Stimulated activated CD8-positive, alpha-beta memory T cell treated with anti-CD3 and anti-CD28 coated beads, Interleukin-2, amount 100 ng/mL, for 1 hour (primary cell): Measurements from ENCODE around the gene NSUN6.

Experiments used
- DNase-seq, 2 donors: peaks; one replicate each; pipeline ENCODE4 v3.0.0-alpha.2; 2020; ENCODE audit warnings: low read depth in 2 of 2

NSUN6 gene

DNA sequence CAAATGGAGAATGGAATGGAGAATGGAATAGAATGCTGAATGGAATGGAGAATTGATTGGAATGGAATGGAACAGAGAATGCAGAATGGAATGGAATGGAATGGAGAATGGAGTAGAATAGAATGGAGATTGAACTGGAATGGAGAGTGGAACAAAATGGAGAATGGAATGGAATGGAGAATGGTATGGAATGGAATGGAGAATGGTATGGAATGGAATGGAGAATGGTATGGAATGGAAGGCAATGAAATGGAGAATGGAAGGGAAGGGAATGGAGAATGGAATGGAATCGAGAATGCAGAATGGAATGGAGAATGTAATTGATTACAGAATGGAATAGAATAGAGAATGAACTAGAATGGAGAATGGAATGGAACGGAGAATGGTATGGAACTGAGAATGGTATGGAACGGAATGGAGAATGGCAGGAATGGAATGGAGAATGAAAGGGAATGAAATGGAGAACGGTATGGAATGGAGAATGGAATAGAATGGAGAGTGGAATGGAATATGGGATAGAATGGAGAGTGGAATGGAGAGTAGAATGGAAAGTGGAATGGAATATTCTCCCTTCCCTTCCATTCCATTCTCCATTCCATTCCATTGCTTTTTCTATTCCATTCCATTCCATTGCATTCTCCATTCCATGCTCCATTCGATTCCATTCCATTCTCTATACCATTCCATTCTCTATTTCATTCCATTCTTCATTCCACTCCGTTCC is 88.2 kb downstream of the NSUN6 start:
- no peak for DNase-seq

DNA sequence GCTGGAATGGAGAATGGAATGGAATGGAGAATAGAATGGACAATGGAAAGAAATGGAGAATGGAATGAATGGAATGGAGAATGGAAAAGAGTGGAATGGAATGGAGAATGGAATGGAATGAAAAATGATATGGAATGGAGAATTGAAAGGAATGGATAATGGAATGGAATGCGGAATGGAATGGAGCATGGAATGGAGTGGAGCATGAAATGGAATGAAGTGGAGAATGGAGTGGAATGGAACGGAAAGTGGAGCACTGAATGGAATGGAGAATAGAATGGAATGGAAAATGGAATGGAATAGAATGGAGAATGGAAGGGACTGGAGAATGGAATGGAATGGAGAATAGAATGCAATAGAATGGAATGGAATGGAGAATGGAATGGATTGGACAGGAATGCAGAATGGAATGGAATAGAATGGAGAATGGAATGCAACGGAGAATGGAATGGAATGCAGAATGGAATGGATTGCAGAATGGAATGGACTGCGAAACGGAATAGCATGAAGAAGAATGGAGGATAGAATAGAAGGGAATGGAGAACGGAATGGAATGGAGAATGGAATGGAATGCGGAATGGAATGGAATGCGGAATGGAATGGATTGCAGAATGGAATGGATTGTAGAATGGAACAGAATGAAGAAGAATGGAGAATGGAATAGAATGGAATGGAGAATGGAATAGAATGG is 89.4 kb downstream of the NSUN6 start:
- DNase-seq, result no peak

DNA sequence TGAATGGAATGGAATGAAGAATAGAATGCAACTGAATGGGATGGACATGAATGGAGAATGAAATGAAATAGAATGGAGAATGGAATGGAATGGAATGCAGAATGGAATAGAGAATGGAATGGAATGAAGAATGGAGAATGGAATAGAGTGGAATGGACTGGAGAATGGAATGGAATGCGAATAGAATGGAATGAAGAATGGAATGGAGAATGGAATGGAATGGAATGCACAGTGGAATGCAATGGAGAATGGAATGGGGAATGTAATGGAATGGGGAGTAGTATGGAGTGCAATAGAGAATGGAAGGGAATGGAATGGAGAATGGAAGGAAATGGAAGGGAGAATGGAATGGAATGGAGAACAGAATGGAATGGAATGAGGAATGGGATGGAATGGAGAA is 93.4 kb downstream of the NSUN6 start:
- DNase-seq, result no peak

DNA sequence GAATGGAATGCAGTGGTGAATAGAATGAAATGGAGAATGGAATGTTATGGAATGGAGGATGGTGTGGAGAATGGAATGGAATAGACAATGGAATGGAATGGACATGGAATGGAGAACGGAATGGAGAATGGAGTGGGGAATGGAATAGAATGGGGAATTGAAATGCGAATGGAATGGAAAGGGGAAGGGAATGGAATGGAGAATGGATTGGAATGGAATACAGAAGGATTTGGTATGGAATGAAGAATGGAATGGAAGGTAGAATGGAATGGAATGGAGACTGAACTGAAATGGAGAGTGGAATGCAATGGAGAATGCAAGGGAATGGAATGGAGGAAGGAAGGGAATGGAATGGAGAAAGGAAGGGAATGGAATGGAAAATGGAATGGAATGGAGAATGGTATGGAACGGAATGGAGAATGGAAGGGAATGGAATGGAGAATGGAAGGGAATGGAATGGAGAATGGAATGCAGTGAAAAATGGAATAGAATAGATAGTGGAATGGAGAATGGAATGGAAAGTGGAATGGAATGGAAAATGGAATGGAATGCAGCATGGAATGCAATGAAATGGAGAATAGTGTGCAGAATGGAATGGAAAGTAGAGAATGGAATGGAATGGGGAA is 94.8 kb downstream of the NSUN6 start:
- no peak for DNase-seq

DNA sequence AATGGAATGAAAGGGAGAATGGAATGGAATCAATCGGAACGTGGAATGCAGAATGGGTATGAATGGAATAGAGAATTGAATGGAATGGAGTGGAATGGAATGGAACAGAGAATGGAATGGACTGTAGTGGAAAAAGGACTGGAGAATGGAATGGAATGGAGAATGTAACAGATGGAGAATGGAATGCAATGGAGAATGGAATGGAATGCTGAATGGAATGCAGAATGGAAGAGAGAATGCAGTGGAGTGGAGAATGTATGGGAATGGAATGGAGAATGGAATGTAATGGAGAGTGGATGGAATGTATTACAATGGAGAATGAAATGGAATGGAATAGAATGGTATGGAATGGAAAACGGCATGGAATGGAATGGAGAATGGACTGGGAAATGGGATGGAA is 96.9 kb downstream of the NSUN6 start:
- DNase-seq, result no peak

DNA sequence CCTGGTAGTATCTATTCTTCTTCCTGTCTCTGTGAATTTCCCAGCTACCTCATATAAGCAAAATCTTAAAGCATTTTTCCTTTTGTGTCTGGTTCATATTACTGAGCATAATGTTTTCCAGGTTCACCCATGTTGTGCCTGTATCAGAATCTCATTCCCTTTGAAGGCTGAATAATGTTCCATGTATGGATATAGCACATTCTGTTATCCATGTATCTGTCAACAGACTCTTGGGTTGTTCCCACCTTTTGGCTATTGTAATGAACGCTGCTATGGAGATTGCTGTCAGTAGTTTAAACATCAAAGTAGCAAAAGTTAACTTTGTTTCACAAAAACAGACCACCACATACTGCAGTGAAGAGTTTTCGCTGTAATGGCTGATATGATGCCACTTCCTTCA is 99.9 kb downstream of the NSUN6 start:
- DNase-seq, result no peak

DNA sequence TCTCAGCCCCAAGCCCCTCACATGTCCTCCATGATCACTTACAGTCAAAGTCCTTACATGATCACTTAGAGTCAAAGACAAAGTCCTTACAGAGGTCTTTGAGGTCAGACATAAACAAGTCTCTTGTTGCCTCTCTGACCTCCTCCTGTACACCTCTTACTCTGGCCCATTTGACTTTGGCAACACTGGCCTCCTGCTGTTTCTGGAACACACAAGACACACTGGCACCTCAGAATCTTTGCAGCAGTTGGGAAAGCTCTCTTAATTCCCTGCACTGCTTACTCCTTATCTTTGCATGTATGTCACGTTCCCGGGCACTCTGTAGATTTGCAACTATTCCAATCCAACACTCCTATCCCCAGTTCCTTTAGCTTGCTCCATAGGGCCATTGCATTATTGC is 102.3 kb downstream of the NSUN6 start:
- DNase-seq, result no peak

DNA sequence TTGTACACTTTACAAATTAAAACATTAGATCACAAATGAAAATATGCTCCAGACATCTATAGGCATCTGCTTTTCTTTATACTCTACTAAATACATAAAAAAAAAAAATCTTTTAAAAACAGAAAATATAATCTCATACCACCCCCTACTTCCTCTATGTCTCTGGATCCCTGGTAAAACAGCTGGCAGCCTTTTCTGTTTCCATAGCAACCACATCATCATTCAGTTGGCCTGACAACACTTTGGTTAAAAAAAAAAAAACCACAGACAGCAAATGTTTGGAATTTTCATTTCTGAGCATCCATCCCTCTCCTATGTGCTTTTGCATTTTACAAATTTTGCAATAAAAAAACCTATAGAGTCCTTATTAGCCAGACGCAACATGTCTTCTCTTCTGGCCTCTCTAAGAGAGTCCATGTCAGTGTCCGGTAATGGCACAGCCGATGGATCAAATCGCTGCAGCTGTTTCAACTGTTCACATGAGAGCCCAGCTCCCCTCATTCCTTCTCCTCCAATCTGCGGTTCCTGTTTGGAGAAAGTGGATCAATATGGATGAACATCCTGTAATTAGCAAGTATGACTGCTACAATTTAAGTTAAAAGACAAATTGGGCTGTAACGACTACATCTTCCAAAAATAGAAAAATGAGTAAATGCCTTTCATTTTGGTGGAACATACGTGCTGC is 105.6 kb downstream of the NSUN6 start:
- no peak for DNase-seq

DNA sequence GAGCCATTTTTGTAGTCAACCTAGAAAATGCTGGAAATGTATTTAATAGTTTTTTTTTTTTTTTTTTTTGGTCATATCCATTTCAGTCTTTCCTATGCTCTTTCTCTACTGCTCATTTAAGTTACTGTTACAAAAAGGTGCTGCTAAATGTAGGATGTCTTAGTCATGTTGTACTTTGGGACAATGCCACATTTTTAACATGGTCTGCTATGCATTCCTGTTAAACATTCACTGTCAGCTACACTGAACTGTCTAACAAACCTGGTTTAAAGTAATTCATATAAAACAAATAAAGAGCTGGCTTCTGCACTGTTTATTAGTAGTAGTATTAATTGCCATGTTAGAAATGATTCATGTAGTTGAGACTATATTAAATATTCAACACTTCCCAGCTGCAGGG is 108.6 kb downstream of the NSUN6 start:
- no peak for DNase-seq

DNA sequence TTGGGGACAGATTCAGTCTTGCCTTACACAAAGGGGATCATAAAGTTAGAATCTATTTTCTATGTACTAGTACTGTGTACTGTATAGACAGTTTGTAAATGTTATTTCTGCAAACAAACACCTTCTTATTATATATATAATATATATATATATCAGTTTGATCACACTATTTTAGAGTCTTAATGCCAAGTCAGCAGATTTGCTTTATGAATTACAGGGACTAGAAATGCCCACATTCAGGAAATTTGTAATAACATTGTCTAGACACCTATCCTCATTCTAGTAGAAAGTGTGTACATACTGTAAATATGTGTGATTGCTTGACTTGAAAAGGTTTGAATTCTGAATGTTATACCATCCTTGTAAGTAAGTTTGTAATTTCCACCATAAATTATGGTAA is 111.2 kb downstream of the NSUN6 start:
- no peak for DNase-seq

DNA sequence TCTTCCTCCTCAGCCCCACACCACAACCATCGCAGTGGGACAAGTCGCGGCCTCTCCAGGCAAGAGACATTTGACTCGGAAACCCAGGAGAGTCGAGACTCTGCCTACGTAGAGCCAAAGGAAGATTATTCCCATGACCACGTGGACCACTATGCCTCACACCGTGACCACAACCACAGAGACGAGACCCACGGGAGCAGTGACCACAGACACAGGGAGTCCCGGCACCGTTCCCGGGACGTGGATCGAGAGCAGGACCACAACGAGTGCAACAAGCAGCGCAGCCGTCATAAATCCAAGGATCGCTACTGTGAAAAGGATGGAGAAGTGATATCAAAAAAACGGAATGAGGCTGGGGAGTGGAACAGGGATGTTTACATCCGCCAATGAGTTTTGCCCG is 112.1 kb downstream of the NSUN6 start:
- DNase-seq, result no peak

DNA sequence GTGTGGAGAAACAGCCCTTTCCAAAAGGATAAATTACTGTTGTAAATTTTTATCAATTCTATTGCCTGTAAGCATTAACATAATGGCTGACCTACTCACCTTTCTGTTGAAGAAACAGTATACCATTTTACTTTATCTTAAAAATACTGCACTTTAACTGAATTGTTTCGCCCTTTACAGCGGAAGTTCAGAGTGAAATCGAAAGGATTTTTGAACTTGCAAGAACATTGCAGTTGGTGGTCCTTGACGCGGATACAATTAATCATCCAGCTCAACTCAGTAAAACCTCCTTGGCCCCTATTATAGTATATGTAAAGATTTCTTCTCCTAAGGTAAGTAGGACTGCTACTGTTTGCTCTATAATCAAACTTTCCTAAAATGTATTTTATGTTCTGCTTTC is 117.5 kb downstream of the NSUN6 start:
- no peak for DNase-seq

DNA sequence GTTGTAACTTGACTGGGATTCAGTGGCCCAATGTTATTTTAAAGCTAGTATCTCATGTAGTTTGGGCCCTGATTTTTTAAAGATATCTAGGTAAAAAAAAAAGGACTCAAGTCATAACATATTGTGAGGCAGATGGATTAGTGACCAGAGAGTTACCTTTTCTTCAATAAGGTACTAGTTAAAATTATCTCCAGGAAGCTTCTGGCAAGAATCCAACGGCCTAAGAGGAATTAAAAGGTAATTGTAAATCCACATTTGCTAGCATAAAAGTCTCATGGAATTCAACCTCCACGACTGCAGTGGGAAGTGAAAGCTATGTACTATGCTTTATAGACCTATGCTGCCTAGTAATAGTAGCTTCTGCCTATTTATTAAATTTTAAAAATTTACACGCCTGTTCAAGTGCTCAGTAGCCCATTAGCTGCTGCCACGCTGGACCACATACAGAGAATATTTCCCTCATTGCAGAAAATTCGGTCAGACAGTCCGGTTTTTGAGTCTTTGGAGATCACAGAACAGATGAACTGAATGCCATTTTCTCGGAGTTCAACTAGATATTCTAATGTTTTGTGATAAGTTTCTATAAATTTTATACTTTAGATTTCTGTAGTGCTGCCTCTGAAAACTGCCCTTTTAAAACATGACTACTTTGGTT is 118.4 kb downstream of the NSUN6 start:
- DNase-seq, result no peak

DNA sequence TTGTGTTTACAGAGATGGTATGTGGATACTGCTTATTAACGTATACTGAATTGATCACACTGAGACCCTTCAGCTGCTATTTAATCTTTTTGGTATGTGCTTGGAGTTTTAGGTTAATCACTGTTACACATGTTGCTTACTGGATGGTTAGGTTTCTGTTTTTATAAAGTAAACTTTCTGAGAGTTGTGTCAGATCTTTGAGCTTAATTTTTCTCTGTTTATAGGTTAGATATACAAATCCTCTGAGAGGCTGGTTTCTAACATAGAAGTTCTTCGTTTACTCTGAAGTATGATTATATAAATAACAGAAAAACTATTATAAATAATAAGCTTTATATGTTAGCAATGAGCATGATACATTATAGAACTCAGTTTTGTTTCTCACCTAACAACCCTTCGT is 123.1 kb downstream of the NSUN6 start:
- DNase-seq, result no peak

DNA sequence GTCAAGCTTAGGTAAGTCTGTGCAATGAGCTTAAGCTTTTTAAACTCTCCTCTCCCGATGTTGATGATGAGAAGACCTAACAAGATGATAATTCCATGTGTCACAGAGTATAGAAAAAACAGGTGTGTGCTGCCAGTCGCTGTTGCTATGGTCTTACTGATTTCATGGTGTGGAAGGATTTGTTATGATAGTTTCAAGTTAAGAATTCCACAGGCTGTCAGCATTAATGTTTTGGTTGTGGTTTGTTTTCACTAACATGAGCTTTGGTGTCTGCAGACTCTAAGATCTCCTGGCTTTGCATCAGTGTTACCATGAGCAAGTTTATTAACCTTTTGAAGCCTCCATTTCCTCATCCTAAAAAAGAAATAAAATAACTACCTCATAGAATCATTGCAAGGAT is 123.7 kb downstream of the NSUN6 start:
- no peak for DNase-seq

DNA sequence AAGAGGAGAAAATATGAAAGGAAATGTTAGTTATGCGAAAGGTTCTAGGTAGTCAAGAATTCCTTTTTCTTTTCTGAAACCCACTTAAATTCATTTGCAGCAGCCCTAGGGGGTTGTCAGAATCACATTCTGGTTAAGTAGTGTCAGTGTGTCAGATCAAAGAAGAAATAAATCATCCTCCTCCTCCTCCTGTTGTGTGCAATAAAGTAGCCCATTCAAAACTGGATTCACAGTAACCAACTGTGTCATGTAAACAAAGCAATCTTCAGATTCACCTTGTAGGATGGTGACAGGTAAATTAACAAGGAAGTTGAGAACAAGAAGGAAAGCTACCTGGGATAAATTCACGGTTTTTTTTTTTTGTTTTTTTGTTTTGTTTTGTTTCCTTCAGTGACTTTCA is 127.5 kb downstream of the NSUN6 start:
- DNase-seq, result no peak

DNA sequence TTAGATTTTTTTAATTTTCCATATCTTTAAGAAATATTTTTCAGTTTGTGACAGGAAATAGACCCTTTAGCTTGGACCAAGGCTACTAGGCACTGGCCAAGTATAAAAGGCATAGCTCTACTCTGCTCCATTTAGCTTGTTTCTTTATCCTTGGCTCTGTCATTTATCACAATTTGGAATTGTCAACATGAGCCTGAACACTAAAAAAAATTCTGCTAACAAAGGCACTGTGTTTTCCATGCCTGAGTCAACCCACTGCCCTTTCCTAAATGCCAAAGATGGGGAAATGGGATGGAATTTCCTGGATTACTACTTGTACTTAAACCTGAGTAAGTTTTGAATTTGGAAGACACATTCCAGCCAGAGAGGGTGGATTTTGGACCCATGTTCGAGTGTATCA is 128.4 kb downstream of the NSUN6 start:
- no peak for DNase-seq

DNA sequence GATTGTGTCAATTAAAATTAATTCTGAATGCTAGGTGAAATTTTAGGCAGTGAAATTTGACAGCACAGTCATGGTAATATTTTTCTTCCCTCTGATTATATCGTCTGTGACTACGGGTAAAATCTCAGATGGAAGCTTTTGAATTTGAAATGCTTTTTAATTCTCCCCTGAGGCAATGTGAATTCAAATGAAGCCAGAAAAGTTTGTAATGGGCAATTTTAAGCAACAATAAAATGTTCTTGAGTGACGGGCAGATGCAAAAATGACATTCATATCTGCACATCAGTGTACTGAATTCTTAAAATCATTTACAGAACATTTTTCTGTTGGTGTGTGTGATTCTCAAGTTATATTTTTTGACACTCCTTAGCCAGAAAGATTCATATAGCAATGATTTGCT is 134.5 kb downstream of the NSUN6 start:
- no peak for DNase-seq

DNA sequence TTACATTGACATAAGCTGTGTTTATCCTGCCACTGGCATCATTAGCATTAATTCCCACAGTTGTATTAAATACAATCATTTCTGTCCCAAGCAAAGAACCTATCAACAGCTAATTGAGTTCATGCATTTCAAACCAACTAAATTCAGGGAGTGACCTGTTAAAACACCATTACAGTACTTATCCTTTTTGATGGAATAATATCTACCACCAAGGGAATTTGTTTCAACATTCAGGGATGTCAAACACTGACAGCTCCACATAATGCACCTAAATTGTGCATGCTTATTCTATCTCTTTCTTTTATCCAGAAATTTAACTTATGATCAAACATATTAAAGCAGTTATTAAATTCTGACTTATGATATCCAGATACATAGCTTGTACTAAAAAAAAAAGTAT is 136.8 kb downstream of the NSUN6 start:
- no peak for DNase-seq

DNA sequence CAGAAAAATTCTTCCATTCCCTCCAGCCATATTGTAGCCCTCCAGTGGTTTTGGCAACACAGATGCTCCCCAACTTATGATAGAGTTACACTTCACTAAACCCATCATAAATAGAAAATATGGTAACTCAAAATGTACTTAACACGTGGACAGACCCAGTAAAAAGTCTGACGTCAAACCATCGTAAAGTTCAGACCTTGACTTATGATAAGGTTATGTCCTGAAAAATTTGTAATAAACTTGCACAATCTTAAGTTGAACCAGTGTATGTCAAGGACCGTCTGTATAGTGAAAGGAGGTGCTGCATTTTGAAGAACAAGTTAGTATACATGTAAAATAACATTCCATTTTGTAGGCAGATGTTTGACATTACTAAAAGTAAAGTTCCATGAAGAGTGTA is 142.8 kb downstream of the NSUN6 start:
- no peak for DNase-seq

DNA sequence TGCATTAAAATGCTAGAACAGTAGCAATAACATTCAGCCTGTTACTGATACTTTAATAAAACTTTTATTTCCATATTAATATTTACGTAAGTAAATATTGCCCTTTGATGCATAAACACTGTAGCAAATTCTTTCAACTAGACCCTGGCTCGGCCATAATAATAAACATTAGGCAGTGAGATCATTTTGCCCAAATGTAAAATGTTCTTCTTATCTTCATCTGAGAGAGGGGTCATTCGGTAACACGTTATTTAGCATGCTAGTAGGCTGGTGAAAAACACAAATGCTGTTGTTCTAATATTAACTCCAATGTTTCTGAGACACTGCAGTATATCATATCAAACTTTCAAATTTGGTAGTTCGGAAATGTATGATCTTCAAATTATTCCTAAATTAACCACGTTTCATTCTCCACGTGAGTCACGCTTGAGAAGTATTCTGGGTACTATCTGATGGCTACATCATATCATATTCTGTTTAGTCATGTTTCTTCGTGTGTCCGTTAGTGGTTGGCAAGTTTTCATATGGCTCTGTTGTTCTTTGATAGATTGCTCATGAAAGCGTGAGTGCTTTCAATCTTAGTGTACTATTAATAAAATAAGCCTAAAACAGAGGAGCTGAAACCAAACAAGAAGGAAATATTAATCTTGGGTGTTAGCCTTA is 145.8 kb downstream of the NSUN6 start:
- no peak for DNase-seq

DNA sequence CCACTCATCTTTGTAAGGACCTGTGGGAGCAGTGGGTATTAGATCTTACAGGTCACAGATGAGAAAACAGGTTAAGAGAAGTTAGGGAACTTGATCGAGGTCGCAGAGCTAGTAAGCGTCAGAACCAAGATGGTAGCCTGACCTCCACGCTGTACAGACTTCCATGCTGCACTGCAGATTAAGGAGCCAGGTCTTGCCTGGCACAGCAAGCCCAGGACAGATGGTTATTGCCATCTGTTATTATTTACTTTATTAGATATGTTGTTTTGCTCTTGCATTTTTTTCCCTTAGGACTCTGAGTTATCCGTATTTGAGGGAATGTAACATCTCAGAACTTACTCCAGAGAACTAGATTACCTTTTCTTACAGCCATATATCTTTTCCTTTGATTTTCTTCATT is 147.2 kb downstream of the NSUN6 start:
- DNase-seq, result no peak
